Osteocyte (in vitro differentiated cells): ENCODE measurements around the gene MAPK4. TPM values are rescaled to one million over a fixed set of nuclear protein-coding genes. Genes with fewer than 3 reads are reported as not detected.

ENCODE experiments used
- DNase-seq: peaks from one replicate; pipeline ENCODE4 v3.0.0; 2021; ENCODE audit warnings: mixed read lengths; ENCODE audit not compliant: unreplicated experiment; ENCODE audit errors: extremely low spot score
- H3K27ac Mint-ChIP-seq: one replicate; pipeline ENCODE4 v1.8.0; 2021; ENCODE audit warnings: mild to moderate bottlenecking, mixed read lengths; ENCODE audit not compliant: unreplicated experiment
- H3K27me3 Mint-ChIP-seq: one replicate; pipeline ENCODE4 v1.8.0; 2021; ENCODE audit warnings: mixed read lengths; ENCODE audit not compliant: unreplicated experiment
- H3K36me3 Mint-ChIP-seq: one replicate; pipeline ENCODE4 v1.8.0; 2021; ENCODE audit warnings: mixed read lengths; ENCODE audit not compliant: unreplicated experiment
- H3K4me1 Mint-ChIP-seq: one replicate; pipeline ENCODE4 v1.8.0; 2021; ENCODE audit warnings: mixed read lengths; ENCODE audit not compliant: unreplicated experiment
- H3K4me3 Mint-ChIP-seq: one replicate; pipeline ENCODE4 v1.8.0; 2021; ENCODE audit warnings: mild to moderate bottlenecking, moderate library complexity, mixed read lengths; ENCODE audit not compliant: unreplicated experiment
- H3K9me3 Mint-ChIP-seq: one replicate; pipeline ENCODE4 v1.8.0; 2021; ENCODE audit warnings: mixed read lengths; ENCODE audit not compliant: unreplicated experiment
- CTCF ChIP-seq: fragments of 200-600 bp; sonication (generic); IDR thresholded peaks from 2 replicates; pipeline ENCODE4 v1.5.0; 2021; ENCODE audit warnings: antibody characterized with exemption, mild to moderate bottlenecking, moderate library complexity
- total RNA-seq: library from RNA; stranded (reverse); gene quantifications from 2 replicates; pipeline ENCODE4 v1.2.1, GENCODE V29; 2021

Gene MAPK4
- total RNA-seq, 1 donor from 2014 or later = not detected

- TF ChIP-seq CTCF = no peak
- no peaks in the 10 kb centered on the region for H3K36me3 Mint-ChIP-seq
- DNase-seq = no peak
- H3K27me3 Mint-ChIP-seq = no peaks in the 10 kb centered on the region
- H3K4me1 Mint-ChIP-seq = no peaks in the 10 kb centered on the region
- H3K27ac Mint-ChIP-seq = no peak overlapping the region
- H3K9me3 Mint-ChIP-seq = no peaks in the 10 kb centered on the region
- H3K4me3 Mint-ChIP-seq = no peak overlapping the region
Observed at GRCh38 chr18:50722311-50722710, 162.4 kb downstream of the MAPK4 start.

- Mint-ChIP-seq H3K36me3 (no peaks in the 10 kb centered on the region), H3K27ac (no peak overlapping the region), H3K4me1 (no peaks in the 10 kb centered on the region), H3K4me3 (no peak overlapping the region), H3K27me3 (no peaks in the 10 kb centered on the region), H3K9me3 (no peaks in the 10 kb centered on the region)
- TF ChIP-seq CTCF = no peak
- no peak for DNase-seq
Observed at GRCh38 chr18:50724751-50725151, 164.9 kb downstream of the MAPK4 start.

DNA sequence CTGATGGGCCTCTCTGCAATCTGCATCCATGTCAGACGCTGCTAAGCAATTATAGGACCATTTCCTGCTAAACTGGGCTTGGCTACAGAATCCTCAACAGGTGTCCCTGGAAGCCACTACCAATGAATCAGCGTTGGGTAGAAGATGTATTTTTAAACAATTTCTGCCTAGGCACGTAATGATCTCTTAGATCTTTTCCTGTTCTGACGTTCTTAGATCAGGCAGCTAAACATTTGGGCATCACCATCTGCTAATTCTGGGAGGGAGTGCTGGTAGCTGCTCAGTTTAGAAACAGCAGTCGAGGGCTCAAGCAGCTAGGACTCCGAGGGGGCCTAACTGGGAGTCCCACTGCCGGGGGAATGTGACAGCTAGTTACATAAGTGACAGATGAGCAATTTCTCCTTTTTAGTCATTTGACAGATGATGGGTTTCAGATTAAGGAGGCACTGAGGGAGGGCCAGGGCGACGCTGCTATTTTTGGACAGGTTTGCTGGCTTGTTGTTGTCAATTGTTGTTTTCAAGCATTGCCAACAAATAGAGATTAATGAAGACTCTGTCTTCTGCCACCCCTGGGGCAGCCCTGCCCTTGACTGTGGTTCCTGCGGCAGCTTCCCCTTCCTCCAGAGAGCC is 167.2 kb downstream of the MAPK4 start:
- no peak overlapping the region for H3K27ac Mint-ChIP-seq
- no peak for DNase-seq
- TF ChIP-seq CTCF = no peak
- no peaks in the 10 kb centered on the region for H3K36me3 Mint-ChIP-seq
- no peaks in the 10 kb centered on the region for H3K4me1 Mint-ChIP-seq
- H3K9me3 Mint-ChIP-seq = peaks cover 4% of the 10 kb centered on the region
- H3K27me3 Mint-ChIP-seq = no peaks in the 10 kb centered on the region
- no peak overlapping the region for H3K4me3 Mint-ChIP-seq

DNA sequence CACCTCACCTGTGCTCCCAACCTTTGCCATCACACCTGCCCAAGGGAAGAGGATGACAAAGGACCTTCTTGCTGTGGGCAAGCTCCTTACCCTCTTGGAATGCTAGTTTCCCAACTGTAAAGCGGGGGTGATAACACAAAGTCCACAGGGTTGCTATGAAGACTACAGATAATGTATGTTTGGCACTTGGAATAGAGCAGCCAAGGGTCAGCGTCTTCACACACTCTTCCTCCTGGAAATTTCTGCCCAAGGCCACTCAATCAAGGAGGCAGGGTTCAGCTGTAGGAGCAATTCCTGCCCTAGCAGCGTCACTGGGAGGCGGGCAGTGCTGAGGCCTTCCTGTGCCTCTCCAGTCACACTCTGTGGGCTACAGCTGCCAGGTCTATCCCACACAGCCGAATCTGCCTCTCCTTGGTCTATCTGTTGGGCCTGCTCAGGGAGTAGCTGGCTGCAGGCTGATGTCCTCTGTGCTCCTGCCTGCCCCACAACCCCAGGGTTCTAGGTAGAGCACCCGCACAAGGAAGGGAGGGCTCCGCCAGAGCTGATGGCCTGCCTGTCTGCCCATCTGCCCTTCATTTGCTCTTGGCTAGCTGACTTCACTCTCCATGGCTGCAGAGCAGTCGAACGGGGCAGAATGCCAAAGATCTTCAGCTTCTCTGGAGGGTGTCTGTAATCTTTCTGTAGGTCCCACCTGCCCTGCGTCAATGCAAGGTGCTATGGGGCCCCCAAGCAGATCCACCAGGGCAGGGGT is 168.0 kb downstream of the MAPK4 start:
- Mint-ChIP-seq H3K4me1 (no peaks in the 10 kb centered on the region), H3K27me3 (no peaks in the 10 kb centered on the region), H3K36me3 (no peaks in the 10 kb centered on the region), H3K27ac (no peak overlapping the region), H3K9me3 (peaks cover 4% of the 10 kb centered on the region), H3K4me3 (no peak overlapping the region)
- no peak for TF ChIP-seq CTCF
- DNase-seq = no peak

GRCh38 chr18:50729376-50729775 is 169.5 kb downstream of the MAPK4 start:
- H3K4me1 Mint-ChIP-seq = no peaks in the 10 kb centered on the region
- no peak for DNase-seq
- peaks cover 4% of the 10 kb centered on the region for H3K9me3 Mint-ChIP-seq
- TF ChIP-seq CTCF = no peak
- H3K4me3 Mint-ChIP-seq = no peak overlapping the region
- no peaks in the 10 kb centered on the region for H3K36me3 Mint-ChIP-seq
- no peak overlapping the region for H3K27ac Mint-ChIP-seq
- no peaks in the 10 kb centered on the region for H3K27me3 Mint-ChIP-seq
